GM12878 (cell line): ENCODE measurements around the gene EBF3.

Source experiments
- EP300 ChIP-seq, 2 experiments: fragments of 150-350 bp in 1 of 2; IDR thresholded peaks; 2 replicates each; pipeline ENCODE4 v1.6.1; 2011 to 2012; ENCODE audit warnings: low read depth in 2 of 2, low read length in 2 of 2, borderline replicate concordance in 1 of 2, improper control_type of control experiment in 1 of 2, inconsistent platforms in 1 of 2; ENCODE audit not compliant: control insufficient read depth in 1 of 2
- IKZF2 ChIP-seq, 2 experiments: fragments of 450-650 bp; IDR thresholded peaks; 2 replicates each; pipeline ENCODE4 v1.6.1; 2017; ENCODE audit warnings: mild to moderate bottlenecking in 2 of 2, moderate library complexity in 2 of 2
- MYC ChIP-seq: IDR thresholded peaks from 2 replicates; pipeline ENCODE4 v1.6.1; 2011; ENCODE audit warnings: mild to moderate bottlenecking, low read length, moderate library complexity, inconsistent platforms; ENCODE audit not compliant: insufficient read depth, insufficient replicate concordance, insufficient read length, severe bottlenecking
- TF ChIP-seq, protein P1 (sequence below), 3 experiments: IDR thresholded peaks in 2 of 3; conservative IDR thresholded peaks in 1 of 3; 2 replicates each; pipeline ENCODE4 v1.5.1; 2011; ENCODE audit warnings: low read depth in 3 of 3, low read length in 3 of 3, mild to moderate bottlenecking in 3 of 3, control low read depth in 2 of 3, moderate library complexity in 2 of 3, inconsistent platforms in 1 of 3, mixed read lengths in 1 of 3; ENCODE audit not compliant: control insufficient read depth in 2 of 3, insufficient read depth in 1 of 3; ENCODE audit errors: extremely low read depth in 1 of 3
- TF ChIP-seq, protein P2 (sequence below): fragments of 450-650 bp; IDR thresholded peaks from 2 replicates; pipeline ENCODE4 v1.6.1; 2016; ENCODE audit warnings: mild to moderate bottlenecking

DNA sequence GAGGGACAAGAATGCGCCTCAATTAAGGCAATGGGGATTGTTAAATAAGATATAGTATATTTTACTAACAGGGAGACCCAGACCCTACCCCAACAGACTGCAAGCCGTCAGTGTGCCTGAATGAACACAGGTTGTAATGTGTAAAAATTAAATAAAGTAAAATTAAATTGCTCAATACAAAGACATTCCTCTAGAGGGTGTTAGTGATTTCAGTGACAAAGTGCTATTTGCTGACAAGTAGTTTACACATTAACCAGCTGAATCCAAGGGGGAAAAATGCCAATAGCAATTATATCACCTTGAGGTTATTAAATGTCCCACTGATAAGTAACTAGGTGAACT lies 110.5 kb downstream of the EBF3 start:
- TF ChIP-seq, protein P1, sequence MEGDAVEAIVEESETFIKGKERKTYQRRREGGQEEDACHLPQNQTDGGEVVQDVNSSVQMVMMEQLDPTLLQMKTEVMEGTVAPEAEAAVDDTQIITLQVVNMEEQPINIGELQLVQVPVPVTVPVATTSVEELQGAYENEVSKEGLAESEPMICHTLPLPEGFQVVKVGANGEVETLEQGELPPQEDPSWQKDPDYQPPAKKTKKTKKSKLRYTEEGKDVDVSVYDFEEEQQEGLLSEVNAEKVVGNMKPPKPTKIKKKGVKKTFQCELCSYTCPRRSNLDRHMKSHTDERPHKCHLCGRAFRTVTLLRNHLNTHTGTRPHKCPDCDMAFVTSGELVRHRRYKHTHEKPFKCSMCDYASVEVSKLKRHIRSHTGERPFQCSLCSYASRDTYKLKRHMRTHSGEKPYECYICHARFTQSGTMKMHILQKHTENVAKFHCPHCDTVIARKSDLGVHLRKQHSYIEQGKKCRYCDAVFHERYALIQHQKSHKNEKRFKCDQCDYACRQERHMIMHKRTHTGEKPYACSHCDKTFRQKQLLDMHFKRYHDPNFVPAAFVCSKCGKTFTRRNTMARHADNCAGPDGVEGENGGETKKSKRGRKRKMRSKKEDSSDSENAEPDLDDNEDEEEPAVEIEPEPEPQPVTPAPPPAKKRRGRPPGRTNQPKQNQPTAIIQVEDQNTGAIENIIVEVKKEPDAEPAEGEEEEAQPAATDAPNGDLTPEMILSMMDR (IDR thresholded peaks at IDR 0.05 in 2 of 3, conservative IDR thresholded peaks at IDR 0.05 in 1 of 3; ENCODE audit: control insufficient read depth in 2 of 3, extremely low read depth in 1 of 3, insufficient read depth in 1 of 3, low read depth in 3 of 3, low read length in 3 of 3), result no peak; a peak in 1 of 6 replicates
- TF ChIP-seq EP300 (IDR thresholded peaks at IDR 0.05; ENCODE audit: borderline replicate concordance in 1 of 2, control insufficient read depth in 1 of 2, low read depth in 2 of 2, low read length in 2 of 2) (no peak), IKZF2 (IDR thresholded peaks at IDR 0.05) (no peak), MYC (no peak)
- TF ChIP-seq, protein P2, sequence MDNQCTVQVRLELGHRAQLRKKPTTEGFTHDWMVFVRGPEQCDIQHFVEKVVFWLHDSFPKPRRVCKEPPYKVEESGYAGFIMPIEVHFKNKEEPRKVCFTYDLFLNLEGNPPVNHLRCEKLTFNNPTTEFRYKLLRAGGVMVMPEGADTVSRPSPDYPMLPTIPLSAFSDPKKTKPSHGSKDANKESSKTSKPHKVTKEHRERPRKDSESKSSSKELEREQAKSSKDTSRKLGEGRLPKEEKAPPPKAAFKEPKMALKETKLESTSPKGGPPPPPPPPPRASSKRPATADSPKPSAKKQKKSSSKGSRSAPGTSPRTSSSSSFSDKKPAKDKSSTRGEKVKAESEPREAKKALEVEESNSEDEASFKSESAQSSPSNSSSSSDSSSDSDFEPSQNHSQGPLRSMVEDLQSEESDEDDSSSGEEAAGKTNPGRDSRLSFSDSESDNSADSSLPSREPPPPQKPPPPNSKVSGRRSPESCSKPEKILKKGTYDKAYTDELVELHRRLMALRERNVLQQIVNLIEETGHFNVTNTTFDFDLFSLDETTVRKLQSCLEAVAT, result no peak
